Measurements from ENCODE around the gene SIRPB1. TPM values are rescaled to one million over a fixed set of nuclear protein-coding genes. Genes with fewer than 3 reads are reported as not detected.
"Not testable (repeated sequence)": the region's sequence is repeated elsewhere in the genome, so short reads cannot be mapped to it uniquely, and the experiment has no call there.

SIRPB1 gene
- total RNA-seq, 1 experiment from 2014 or later: not detected

GRCh38 chr20:1600736-1601135 is 19.1 kb downstream of the SIRPB1 start:
- DNase-seq (ENCODE audit: low read depth in 1 of 2, low spot score in 2 of 2): no peak
- H3K4me1 ChIP-seq (replicated peaks): no peaks in the 10 kb centered on the region
- no peaks in the 10 kb centered on the region for H3K9me3 ChIP-seq (replicated peaks)
- H3K27ac ChIP-seq: no peak overlapping the region
- H3K36me3 ChIP-seq: no peaks in the 10 kb centered on the region
- no peaks in the 10 kb centered on the region for H3K27me3 ChIP-seq (replicated peaks)
- no peak overlapping the region for H3K4me3 ChIP-seq

DNA sequence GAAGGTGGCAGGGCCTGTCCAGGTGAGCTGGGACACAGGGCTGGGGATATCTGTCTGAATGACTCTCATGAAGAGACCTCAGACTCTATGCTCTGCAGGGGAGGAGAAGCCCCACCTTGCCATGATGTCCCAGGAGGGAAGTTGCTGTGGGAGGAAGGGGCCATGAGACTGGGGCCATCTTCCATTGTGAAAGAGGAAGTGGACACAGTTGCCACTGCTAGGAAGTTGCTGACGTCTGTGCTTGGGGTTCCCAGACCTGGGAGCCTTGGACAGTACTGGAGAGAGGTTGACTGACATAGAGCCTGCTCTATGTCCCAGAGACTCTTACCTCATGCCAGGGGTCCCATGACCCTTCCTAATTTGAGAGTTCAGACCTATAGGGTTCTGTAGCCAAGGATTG is 24.5 kb downstream of the SIRPB1 start:
- no peak overlapping the region for H3K4me3 ChIP-seq
- H3K9me3 ChIP-seq (replicated peaks): no peaks in the 10 kb centered on the region
- DNase-seq (ENCODE audit: low read depth in 1 of 2, low spot score in 2 of 2): no peak
- H3K36me3 ChIP-seq: no peaks in the 10 kb centered on the region
- H3K27ac ChIP-seq: no peak overlapping the region
- no peaks in the 10 kb centered on the region for H3K4me1 ChIP-seq (replicated peaks)
- no peaks in the 10 kb centered on the region for H3K27me3 ChIP-seq (replicated peaks)

DNA sequence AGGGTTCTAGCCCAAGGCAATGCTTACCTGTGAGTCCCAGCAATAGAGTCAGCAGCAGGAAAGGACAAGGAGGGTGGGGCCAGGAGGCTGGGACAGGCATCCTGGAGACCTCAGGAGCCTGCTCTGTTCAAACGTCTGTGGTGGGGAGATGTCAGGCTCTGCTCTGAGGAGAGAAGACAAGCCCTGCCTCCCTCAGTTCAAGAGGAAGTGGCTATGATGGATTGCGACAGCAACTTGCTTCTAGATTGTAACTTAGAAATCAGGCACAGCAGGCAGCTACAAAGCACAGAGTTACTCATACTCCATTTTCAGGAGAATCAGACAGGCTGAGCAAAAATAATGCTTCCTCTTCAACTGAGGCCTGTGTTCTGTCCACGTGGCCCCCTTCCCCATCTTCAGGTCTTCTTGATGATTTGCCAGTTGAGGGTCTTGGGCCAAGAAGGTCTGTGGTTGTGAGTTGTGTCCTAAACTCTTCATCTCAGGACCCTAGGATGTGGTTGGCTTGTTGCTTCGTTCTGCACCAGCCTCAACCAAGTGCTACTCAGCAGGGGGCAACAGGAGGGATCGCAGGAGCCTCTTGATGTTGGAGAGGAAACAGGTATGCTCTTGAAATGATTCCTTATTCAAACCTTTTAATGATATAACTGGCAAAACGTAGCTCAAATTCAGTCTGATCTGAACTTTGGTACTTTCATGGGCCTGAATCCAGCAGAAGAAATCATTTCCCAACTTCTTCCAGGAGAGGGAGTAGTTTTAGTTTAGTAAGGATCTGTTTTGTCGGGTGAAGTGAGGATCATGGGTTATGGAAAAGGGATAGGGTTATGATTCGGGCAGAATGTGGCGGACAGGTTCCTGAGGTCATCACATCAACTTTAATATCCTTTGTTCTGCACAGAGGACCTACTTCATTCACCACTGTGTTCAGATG is 31.0 kb downstream of the SIRPB1 start:
- Histone ChIP-seq H3K9me3 (replicated peaks) (no peaks in the 10 kb centered on the region), H3K4me3 (no peak overlapping the region), H3K4me1 (replicated peaks) (no peaks in the 10 kb centered on the region), H3K27ac (no peak overlapping the region), H3K36me3 (no peaks in the 10 kb centered on the region), H3K27me3 (replicated peaks) (no peaks in the 10 kb centered on the region)
- no peak for DNase-seq (ENCODE audit: low read depth in 1 of 2, low spot score in 2 of 2)

DNA sequence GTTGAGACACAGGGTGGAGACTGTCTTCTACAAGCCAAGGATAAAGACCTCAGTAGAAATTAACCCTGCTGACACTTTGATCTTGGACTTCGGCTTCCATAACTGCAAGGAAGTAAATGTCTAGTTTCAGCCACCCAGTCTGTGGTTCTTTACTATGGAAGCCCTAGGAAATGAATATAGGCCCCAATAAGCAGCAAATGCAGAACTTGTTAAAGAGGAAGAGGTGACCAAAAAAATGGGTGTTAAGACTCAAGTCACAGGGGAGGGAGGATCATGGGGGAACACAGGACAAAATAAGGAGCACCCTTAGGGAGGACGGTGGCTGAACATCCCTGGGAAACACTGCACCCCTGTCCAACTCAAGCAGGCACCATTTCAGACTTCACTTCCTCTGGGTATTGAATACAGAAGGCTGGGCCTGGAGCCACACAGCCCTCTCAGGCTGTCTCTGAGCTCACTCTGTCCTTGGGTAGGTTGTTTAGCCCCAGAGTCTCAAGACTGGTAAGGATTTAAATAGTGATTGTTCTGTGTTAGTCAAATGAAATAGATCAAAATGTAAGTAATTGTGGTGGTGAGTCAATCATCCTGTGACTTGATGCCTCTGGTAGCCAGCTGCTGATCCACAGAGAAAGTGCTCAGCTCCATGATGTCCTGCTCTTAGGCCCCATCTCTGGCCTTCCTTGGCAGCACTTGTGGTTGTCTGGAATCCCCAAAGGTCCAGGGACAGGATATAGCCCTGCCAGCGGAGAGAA is 31.9 kb downstream of the SIRPB1 start:
- Histone ChIP-seq H3K27ac (no peak overlapping the region), H3K36me3 (no peaks in the 10 kb centered on the region)

GRCh38 chr20:1579488-1579887 is 40.3 kb downstream of the SIRPB1 start:
- Histone ChIP-seq H3K4me3 (no peak overlapping the region), H3K27ac (no peak overlapping the region), H3K4me1 (replicated peaks) (no peaks in the 10 kb centered on the region), H3K9me3 (replicated peaks) (no peaks in the 10 kb centered on the region), H3K27me3 (replicated peaks) (no peaks in the 10 kb centered on the region), H3K36me3 (no peaks in the 10 kb centered on the region)
- no peak for DNase-seq (ENCODE audit: low read depth in 1 of 2, low spot score in 2 of 2)

More for the DNA sequence above, 31.9 kb downstream of the SIRPB1 start:
- H3K9me3 ChIP-seq (replicated peaks): no peaks in the 10 kb centered on the region
- no peaks in the 10 kb centered on the region for H3K27me3 ChIP-seq (replicated peaks)
- H3K4me3 ChIP-seq: no peak overlapping the region
- H3K4me1 ChIP-seq (replicated peaks): no peaks in the 10 kb centered on the region
- no peak for DNase-seq (ENCODE audit: low read depth in 1 of 2, low spot score in 2 of 2)

- no peak for DNase-seq (ENCODE audit: low read depth in 1 of 2, low spot score in 2 of 2)
- no peaks in the 10 kb centered on the region for H3K9me3 ChIP-seq (replicated peaks)
- H3K4me3 ChIP-seq: no peak overlapping the region
- no peak overlapping the region for H3K27ac ChIP-seq
- H3K4me1 ChIP-seq (replicated peaks): no peaks in the 10 kb centered on the region
- no peaks in the 10 kb centered on the region for H3K27me3 ChIP-seq (replicated peaks)
- H3K36me3 ChIP-seq: no peaks in the 10 kb centered on the region
These were observed 41.9 kb downstream of the SIRPB1 start for GRCh38 chr20:1577906-1578305.

DNA sequence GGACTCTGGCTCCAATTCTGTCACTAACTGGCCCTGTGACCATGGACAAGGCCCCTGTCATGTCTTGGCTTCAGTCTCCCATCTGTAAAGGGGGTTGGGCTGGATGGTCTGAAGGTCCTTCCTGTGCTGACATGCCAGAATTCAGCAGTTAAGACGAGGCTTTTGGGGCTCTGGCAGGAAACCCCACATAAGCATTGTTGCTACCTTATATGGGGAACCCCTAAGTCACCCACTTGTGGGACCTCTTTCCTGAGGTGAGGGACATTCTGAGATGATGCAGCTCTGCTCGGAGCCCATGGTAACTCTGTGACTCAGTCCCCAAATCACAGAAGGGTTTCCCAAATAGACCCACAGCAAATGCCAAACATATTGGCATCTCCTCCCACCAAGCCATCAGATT is 42.5 kb downstream of the SIRPB1 start:
- not testable (repeated sequence) for H3K9me3 ChIP-seq (replicated peaks); H3K4me1 ChIP-seq (replicated peaks); H3K4me3 ChIP-seq; H3K27ac ChIP-seq; DNase-seq (ENCODE audit: low read depth in 1 of 2, low spot score in 2 of 2); H3K27me3 ChIP-seq (replicated peaks); H3K36me3 ChIP-seq

DNA sequence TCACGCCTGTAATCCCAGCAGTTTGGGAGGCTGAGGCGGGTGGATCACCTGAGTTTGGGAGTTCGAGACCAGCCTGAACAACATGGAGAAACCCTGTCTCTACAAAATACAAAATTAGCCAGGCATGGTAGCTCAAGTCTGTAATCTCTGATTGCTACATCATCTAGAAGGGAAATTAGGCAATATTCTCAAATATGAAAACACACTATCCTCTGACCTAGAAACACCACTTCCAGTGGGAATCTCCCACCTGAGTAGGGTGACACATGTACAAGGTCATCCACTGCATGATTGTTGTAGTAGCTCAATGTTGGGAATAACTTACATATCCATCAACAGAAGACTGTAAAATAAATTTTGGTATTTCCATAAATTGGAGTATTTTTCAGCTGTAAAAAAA is 43.2 kb downstream of the SIRPB1 start:
- no peak for DNase-seq (ENCODE audit: low read depth in 1 of 2, low spot score in 2 of 2)
- H3K4me3 ChIP-seq: no peak overlapping the region

DNA sequence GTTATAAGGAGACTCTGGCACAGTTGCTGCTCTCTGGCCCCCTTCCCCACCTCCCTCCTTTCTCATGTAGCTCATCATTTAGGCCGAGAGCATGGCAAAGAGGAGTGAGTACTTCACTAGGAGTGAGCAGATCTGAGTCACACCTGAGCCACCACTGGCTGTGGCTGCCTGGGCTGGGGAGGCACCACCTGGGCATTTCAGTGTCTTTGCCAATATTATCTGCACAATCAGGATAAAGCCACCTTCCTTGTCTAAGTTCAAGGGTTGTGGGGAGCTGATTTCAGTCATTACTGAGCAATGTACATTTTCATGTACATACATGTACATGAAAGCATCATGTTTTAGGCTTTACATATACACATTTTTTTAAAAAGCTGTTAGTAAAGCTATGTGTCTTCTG is 43.8 kb downstream of the SIRPB1 start:
- DNase-seq (ENCODE audit: low read depth in 1 of 2, low spot score in 2 of 2); H3K27ac ChIP-seq; H3K36me3 ChIP-seq; H3K9me3 ChIP-seq (replicated peaks); H3K4me3 ChIP-seq; H3K4me1 ChIP-seq (replicated peaks); H3K27me3 ChIP-seq (replicated peaks): not testable (repeated sequence)

More for the DNA sequence above, 43.2 kb downstream of the SIRPB1 start:
- H3K27me3 ChIP-seq (replicated peaks): no peaks in the 10 kb centered on the region
- no peaks in the 10 kb centered on the region for H3K9me3 ChIP-seq (replicated peaks)
- H3K27ac ChIP-seq: no peak overlapping the region
- H3K36me3 ChIP-seq: no peaks in the 10 kb centered on the region
- H3K4me1 ChIP-seq (replicated peaks): no peaks in the 10 kb centered on the region

GRCh38 chr20:1571583-1571982 is 48.2 kb downstream of the SIRPB1 start:
- not testable (repeated sequence) for H3K27ac ChIP-seq; H3K4me1 ChIP-seq (replicated peaks); H3K4me3 ChIP-seq; DNase-seq (ENCODE audit: low read depth in 1 of 2, low spot score in 2 of 2); H3K9me3 ChIP-seq (replicated peaks); H3K36me3 ChIP-seq; H3K27me3 ChIP-seq (replicated peaks)

Other genes starting within 250 kb of the SIRPB1 start
- gene FKBP1A, start 227.0 kb downstream of the SIRPB1 start, total RNA-seq (2014; rRNA removed; shearing (Covaris generic)): 75.3 and 98.6 TPM in 2 replicates
- gene NSFL1C, start 153.2 kb downstream of the SIRPB1 start, total RNA-seq (2014; rRNA removed; shearing (Covaris generic)): 42.6 and 57.3 TPM in 2 replicates
- not detected in 2 replicates for gene SIRPB2, start 128.6 kb downstream of the SIRPB1 start, total RNA-seq (2014; rRNA removed; shearing (Covaris generic))
- not detected in 2 replicates for gene SIRPD, start 62.3 kb downstream of the SIRPB1 start, total RNA-seq (2014; rRNA removed; shearing (Covaris generic))
- not detected in 2 replicates for gene SIRPG, start 37.8 kb upstream of the SIRPB1 start, total RNA-seq (2014; rRNA removed; shearing (Covaris generic))